Putamen (tissue), 1 donor: ENCODE measurements around the gene CCL5.

Experiments
- DNase-seq: peaks from one replicate; pipeline ENCODE4 v3.0.0-alpha.2; 2016; ENCODE audit warnings: low spot score

CCL5 gene

DNA sequence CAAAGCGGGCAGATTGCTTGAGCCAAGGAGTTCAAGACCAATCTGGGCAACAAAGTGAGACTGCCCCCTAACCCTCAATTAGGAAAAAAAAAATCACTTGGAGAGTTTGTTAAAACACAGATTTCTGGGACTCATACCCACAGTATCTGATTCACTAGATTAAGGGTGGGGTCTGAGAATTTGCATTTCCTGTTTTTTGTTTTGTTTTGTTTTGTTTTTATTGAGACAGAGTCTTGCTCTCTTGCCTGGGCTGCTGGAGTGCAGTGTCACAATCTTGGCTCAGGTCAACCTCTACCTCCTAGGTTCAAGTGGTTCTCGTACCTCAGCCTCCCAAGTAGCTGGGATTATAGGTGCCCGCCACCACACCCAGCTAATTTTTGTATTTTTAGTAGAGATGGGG, 12.6 kb downstream of the CCL5 start:
- no peak for DNase-seq

- no peak for DNase-seq
These were observed 13.7 kb downstream of the CCL5 start for GRCh38 chr17:35866341-35866950.

GRCh38 chr17:35865412-35866340, 14.5 kb downstream of the CCL5 start:
- DNase-seq, result no peak

GRCh38 chr17:35864853-35865252, 15.3 kb downstream of the CCL5 start:
- no peak for DNase-seq

- no peak for DNase-seq
These were observed 23.6 kb downstream of the CCL5 start for GRCh38 chr17:35856603-35857002.

- no peak for DNase-seq
These were observed 24.2 kb downstream of the CCL5 start for GRCh38 chr17:35855965-35856364.

DNA sequence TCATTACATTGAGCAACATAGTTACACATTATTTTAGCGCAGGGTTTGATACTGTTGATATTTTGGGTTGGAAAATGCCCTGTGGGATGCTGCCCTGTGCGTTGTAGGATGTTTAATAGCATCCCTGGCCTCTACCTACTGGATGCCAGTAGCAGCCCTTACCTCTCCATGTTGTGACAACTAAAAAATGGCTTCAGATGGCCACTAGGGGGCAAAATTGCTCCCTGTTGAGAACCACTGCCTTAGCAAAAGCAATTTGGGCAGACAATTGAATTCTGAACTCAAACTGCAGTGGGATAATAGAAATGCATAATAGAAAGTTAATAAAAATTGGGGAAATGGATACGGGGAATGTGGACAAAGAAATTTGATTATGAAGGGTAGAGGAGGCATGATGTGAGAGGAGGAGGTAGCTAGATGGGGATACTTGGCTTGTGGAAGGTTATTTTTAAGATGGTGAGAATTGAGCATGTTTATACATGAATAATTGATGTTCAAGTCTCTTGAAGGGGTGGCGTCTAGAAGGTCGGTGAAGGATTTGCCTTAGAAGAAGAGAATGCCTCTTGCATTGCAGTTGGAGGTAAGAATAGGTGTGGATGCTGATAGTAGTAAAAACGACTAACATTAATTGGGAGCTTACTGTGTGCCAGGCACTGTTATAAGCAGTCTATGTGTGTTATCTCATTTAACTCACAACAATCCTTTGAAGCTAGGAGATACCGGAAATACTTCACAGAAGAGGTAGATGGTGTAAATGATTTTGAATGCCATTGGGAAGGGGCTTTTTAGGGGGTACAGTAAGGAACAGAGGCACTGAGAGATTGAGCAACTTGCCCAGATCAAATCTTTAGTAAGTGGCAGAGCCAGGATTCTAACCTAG, 30.5 kb downstream of the CCL5 start:
- DNase-seq, result peak; percentile 49

DNA sequence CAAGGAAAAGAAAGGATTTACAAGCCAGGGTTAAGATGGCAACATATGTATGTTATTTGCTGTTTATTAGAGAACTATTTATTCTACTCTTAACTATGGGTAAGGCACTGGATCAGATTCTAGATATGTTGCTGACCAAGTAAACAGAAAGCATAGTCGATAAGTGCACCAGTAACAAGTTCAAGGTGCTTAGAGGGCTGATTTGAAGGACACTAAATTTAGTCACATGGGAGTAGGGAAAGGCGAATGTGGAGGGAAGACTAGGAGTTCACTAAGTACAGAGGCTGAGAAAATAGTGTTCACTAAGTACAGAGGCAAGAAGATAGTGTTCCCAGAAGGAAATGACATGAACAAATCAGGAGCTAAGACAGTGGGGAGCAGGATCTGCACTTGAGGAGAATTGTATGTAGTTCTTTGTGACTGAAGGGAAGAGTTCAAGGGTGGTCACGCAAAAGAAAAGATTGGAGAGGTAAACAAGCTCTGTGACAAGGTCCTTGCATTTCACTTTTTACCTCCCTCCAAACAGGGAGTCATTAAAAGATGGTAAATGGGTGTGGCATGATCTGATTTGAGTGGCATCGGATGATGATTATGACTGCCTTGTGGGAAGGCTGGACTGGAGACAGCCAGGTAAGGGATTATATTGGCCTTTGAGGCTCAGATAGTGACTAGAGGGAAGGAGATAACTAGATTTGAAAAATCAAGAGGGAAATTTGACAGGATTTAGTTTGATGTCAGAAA, 32.4 kb downstream of the CCL5 start:
- DNase-seq, result no peak

- DNase-seq, result no peak
These were observed 33.2 kb downstream of the CCL5 start for GRCh38 chr17:35847006-35847405.

DNA sequence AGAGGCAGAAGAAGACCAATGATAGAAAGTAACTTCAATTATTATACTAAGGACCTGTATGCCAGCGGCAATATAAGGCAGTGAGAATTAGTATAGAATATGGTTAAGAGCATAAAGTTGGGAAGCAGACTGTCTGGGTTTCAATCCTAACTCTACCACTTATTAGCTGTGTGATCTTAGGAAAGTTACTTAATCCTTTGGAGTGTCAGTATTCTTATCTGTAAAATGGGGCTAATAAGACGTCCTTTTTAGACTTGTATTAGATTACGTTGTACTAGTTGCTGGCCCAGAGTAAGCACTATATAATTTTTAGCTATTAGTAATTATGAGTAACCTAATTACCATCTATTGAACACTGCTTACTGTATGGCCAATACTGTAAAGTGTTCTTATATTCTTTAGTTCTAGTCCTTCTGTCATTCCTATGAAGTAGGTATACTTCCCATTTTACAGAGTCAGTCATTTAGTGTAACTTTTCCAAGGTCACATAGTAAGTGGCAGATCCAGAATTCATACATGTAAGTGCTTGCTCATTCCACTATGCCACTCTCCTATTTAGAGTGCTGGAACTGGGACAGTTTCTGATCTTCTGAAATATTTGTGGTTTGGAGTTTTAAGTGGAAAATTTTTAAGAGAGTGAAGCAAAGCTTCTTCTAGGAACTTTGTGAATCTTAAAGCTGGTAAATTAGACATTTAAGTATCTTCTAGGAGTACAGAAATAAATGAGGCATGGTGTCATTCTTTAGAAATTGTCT, 33.9 kb downstream of the CCL5 start:
- DNase-seq, result no peak

GRCh38 chr17:35844547-35844946, 35.6 kb downstream of the CCL5 start:
- no peak for DNase-seq

- DNase-seq, result no peak
These were observed 36.5 kb downstream of the CCL5 start for GRCh38 chr17:35843698-35844097.

DNA sequence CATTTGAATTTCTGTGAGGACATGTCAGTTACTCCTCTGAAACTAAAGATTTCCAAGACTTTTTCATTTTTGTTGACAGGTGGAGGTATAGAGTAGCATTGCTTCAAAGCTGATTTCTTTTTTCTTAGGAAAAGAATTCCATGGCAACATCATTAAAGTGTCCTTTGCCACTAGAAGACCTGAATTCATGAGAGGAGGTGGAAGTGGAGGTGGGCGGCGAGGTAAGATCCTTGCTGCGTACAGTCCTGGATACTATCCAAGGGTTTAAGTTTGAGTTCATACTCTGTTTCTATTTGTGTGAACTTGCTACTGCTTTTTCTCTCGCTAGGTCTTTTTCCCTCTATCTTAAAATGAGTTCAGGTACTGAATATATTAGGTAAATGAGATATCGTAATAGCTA, 37.9 kb downstream of the CCL5 start:
- peak; percentile 53 for DNase-seq

DNA sequence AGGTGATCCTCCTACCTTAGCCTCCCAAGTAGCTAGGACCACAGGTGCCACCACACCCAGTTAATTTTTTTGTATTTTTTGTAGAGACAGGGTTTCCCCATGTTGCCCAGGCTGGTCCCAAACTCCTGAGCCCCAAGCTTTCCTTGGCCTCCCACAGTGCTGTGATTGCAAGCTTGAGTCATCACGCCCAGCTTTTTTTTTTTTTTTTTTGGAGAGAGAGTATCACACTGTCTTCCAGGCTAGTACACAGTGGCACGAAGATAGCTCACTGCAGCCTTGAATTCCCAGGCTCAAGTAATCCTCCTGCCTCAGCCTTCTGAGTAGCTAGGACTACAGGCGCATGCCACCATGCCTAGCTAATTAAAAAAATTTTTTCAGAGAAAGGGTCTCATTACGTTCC, 38.7 kb downstream of the CCL5 start:
- no peak for DNase-seq

DNA sequence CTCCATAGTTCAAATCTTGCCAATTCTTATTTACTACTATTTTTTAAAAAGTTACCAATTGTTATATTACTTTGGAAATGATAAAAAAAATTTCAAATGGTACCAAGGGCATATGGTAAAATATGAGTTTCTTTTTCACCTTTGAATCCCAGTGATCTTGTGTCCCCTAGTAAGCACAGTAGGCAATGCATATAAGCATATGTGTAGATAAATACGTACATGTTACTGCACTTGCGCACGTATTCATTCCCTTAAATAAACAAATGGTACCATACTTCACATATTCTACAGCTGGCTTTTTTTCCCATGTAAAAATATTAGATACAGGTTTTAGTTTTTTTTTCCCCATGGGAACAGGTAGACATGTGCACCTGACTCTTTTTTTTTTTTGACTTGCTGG, 39.1 kb downstream of the CCL5 start:
- DNase-seq, result no peak

- no peak for DNase-seq
These were observed 55.0 kb downstream of the CCL5 start for GRCh38 chr17:35825206-35825605.
